Measurements from ENCODE around the gene KATNBL1. TPM values are rescaled to one million over a fixed set of nuclear protein-coding genes. Genes with fewer than 3 reads are reported as not detected.

Gene KATNBL1
- total and polyA plus RNA-seq, 9 of the 15 experiments (the other 6 are each of a cell fraction or from before 2014, with no cell fraction given): 6.6 to 46.0 (median 24.0) TPM

GRCh38 chr15:34101366-34102174, 108.3 kb downstream of the KATNBL1 start, which contains the start of the genes EMC7 and PGBD4 (continued):
- TF ChIP-seq, protein P1, sequence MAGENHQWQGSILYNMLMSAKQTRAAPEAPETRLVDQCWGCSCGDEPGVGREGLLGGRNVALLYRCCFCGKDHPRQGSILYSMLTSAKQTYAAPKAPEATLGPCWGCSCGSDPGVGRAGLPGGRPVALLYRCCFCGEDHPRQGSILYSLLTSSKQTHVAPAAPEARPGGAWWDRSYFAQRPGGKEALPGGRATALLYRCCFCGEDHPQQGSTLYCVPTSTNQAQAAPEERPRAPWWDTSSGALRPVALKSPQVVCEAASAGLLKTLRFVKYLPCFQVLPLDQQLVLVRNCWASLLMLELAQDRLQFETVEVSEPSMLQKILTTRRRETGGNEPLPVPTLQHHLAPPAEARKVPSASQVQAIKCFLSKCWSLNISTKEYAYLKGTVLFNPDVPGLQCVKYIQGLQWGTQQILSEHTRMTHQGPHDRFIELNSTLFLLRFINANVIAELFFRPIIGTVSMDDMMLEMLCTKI (IDR thresholded peaks at IDR 0.05; ENCODE audit: partially characterized antibody): no peak
- TF ChIP-seq BCOR (IDR thresholded peaks at IDR 0.05): peak; percentile 28; the same call in 1 of the 2 replicates
- TF ChIP-seq SFPQ (IDR thresholded peaks at IDR 0.05; ENCODE audit: low read depth, low read length): no peak
- no peak for TF ChIP-seq EHMT2 (IDR thresholded peaks at IDR 0.05)
- TF ChIP-seq SMAD4 (CRISPR knock-in tag; conservative IDR thresholded peaks at IDR 0.05): 0 out of 2 replicates have a peak, but pooled peaks have one; percentile 47
- TF ChIP-seq CEBPG (CRISPR knock-in tag; IDR thresholded peaks at IDR 0.05): no peak
- TF ChIP-seq CEBPG (tag; conservative IDR thresholded peaks at IDR 0.05 in 1 of 2, IDR thresholded peaks at IDR 0.05 in 1 of 2): no peak
- no peak for TF ChIP-seq ZNF444 (CRISPR knock-in tag; IDR thresholded peaks at IDR 0.05)
- TF ChIP-seq, protein P2, sequence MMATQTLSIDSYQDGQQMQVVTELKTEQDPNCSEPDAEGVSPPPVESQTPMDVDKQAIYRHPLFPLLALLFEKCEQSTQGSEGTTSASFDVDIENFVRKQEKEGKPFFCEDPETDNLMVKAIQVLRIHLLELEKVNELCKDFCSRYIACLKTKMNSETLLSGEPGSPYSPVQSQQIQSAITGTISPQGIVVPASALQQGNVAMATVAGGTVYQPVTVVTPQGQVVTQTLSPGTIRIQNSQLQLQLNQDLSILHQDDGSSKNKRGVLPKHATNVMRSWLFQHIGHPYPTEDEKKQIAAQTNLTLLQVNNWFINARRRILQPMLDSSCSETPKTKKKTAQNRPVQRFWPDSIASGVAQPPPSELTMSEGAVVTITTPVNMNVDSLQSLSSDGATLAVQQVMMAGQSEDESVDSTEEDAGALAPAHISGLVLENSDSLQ (IDR thresholded peaks at IDR 0.05): peak; percentile 87
- TF ChIP-seq ZBTB8A (IDR thresholded peaks at IDR 0.05; ENCODE audit: partially characterized antibody): no peak
- no peak for TF ChIP-seq KDM4B (IDR thresholded peaks at IDR 0.05; ENCODE audit: borderline replicate concordance in 2 of 2, low read depth in 1 of 2)
- TF ChIP-seq HNRNPH1 (optimal IDR thresholded peaks at IDR 0.05; ENCODE audit: low read depth, low read length): no peak
- no peak; the same call in 1 of the 2 replicates for TF ChIP-seq HMBOX1 (IDR thresholded peaks at IDR 0.05)
- TF ChIP-seq ARHGAP35 (IDR thresholded peaks at IDR 0.05; ENCODE audit: partially characterized antibody): no peak
- no peak for TF ChIP-seq ATF4 (CRISPR knock-in tag; IDR thresholded peaks at IDR 0.05)

Data from K562 (cell line).